Measurements from ENCODE around the gene TSEN2.
A peak's percentile ranks its signal among the peaks of the same experiment; 100 is the strongest.
"Not testable (repeated sequence)": the region's sequence is repeated elsewhere in the genome, so short reads cannot be mapped to it uniquely, and the experiment has no call there.

The TSEN2 gene

DNA sequence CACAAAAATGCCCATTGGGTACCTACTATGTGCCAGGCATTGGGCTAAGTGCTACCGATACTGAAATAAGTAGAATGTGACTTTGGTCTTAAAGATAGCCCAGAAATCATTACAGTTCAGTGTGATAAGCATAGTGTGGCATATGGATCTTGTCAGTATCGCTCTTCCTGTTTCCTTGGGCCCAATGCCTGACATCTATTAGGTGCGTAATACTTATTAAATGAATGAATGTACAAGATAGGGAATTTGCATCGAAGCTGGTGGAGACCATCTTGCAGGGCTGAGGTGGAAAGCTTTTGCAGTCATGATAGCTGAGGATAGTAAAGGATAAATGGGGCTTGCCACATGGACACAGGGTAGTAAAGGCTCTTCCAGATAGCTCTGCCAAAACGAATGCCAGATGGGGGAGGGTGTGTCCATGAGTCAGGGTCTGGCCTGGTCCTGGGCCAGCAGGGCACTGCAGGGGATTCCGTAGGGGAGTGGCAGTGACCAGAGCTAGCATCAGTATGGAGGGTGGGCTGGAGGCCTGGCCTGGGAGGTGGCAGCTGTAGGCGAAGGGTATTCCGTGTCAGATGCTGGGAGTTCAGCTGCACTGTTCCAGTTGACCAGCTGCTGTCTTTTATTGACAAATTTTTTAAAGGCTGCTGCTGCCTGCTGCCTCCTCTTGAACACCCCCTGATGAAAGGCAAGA lies 23.5 kb downstream of the TSEN2 start:
- DNase-seq: no peak

DNA sequence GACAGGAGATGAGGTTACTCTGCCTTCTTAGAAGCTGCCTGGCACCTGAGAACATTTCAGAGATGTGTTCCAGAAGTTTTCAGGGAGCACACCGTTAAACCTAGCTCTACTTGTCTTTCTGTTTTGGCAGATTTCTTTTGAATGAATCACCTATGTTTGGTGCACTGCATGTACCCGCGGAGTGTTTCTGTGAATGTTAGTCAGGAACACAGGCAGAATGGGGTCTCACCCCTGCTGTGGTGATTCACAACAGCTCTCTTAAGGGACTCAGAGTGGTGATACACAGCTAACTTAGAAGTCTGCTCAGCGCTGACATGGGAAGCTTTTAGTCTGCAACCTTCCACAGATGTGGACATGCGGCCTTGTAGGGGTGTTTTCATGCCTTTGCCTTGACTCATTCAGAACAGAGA lies 24.0 kb downstream of the TSEN2 start:
- DNase-seq: no peak

DNA sequence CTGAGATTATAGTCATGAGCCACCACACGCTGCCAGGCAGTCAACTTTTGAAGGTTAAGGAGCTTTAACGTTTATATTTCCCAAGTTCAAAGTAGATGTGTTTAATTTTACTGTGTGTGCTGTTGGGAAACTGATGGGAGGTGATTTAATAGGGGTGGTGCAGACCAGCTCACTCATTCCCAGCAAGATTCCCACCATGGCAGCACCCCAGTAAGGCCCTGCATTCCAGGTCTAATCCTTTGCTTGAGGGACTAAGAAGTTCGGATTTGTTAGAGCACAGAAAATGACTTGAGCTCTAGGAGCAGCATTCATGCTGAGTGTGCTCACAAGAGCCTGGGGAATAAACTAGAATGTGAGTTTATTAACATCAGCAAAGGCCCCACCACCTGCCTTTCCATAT lies 25.2 kb downstream of the TSEN2 start:
- no peak for DNase-seq

DNA sequence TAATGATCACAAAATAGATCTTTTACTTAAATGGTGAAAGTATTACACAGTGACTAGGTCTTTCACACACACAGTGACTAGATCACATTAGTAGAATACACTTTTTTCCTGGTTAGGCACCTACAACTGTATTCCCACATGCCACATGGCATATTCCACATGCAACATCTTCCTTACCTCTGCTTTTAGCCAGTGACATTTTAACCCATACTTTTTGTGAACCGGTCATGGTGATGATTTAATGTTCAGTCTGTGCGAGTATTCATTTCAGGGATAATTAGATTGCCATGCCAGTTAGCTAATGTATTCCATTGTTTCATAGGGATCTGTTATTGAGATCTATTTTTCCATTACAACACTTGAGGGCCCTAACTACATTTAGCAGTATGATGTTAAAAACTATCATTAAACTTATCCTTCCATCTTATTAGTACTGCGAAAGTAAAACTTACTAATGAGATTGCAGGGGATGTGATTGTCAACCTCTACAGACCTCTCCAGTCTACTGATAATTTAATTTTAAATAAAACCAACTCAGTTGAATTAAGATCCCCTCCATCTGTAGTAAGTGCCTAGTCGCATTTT lies 28.3 kb downstream of the TSEN2 start:
- DNase-seq: no peak

DNA sequence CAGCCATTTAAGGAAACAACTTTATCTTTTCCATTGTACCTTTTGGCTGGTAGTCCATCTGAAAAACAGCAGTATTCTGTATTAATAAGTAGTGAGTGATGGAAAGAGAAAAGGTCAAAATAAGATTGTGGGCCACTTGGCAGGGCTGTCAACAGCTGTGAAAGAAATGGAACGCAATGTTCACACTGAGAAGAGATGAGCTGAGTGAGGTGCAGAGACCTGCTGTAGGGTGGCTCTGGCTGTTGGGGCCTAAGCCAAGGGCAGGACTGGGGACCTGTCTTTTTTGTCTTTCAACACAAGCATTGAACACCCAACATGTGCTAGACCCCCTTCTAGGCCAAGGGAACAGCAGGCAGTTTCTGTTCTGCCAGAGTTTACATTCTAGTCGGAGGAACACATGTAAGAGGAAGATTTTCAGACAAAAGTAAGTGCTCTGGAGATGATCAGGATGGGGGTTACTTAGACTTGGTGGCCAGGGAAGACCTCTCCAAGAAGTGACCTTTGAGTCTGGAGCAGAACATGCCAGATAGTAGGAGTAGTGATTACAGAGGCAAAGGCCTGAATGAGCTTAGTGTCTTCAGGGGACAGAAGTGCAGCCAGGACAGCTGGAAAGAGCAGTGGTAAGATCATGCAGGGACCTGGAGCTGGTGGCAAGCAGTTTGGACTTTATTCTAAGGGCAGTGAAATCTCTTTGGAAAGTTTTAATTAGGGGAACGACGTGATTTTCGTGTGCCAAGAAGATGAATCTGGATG lies 29.6 kb downstream of the TSEN2 start:
- DNase-seq: no peak

GRCh38 chr3:12515631-12516030 lies 31.4 kb downstream of the TSEN2 start:
- no peak for DNase-seq

DNA sequence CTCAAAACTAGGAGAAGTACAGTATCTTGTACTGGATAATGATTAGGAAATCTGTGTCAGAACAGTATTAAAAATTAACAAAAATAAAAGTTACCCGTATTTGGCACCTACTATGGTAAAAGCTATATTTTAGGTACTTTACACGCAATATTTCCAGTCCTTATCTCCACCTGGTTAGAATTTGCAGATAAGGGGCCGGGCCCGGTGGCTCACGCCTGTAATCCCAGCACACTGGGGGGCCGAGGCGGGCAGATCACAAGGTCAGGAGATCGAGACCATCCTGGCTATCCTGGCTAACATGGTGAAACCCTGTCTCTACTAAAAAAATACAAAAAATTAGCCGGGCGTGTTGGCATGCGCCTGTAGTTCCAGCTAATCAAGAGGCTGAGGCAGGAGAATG lies 32.6 kb downstream of the TSEN2 start:
- no peak for DNase-seq

DNA sequence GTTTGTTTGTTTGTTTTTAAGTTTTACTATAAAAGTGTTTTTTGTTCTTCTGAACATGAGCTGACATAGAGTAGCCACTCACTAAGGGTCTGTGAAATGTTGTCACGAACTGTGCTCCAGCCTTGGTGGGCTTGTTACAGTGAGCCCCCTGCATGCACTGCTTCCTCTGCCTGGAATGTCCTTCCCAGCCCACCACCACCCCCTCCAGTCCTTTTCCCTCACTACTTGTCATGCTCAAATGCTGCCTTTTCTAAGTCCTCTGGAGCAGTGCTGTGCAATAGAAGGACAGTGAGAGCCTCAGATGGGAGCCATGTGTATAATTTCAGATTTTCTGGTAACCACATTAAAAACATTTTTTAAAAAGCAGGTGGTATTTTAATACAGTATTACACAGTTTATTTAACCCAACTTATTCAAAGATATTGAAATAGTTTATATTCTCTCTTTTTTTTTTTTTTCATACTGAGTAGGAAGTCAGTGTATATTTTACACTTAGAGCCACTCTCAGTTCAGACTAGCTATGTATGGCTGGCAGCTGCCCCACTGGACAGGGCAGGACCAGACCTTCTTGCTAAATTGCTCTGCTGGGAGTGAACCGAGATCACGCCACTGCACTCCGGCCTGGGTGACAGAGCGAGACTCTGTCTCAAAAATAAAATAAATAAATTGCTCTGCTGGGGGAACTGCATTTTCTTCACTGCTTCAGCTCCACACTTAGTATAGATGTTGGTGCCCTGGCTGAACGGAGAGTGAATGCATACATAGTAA lies 34.2 kb downstream of the TSEN2 start:
- no peak for DNase-seq

DNA sequence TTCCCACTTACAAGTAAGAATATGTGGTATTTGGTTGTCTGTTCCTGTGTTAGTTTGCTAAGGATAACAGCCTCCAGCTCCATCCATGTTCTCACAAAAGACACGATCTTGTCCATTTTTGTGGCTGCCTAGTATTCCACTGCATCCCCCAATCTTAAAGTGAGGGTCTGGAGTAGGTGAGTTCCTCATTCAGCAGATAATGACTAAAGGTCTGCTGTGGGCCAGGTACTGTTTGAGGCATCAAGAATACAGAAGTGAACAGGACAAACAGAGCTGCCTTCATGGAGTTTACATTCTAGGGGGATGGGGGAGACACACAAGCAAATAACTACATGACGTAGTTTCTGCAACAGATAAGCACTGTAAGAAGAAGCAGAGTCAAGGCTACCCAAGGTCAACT lies 36.7 kb downstream of the TSEN2 start:
- DNase-seq: no peak

GRCh38 chr3:12522721-12523120 lies 38.4 kb downstream of the TSEN2 start:
- DNase-seq: no peak

- no peak for DNase-seq
Measured at GRCh38 chr3:12527757-12528143, 43.5 kb downstream of the TSEN2 start.

DNA sequence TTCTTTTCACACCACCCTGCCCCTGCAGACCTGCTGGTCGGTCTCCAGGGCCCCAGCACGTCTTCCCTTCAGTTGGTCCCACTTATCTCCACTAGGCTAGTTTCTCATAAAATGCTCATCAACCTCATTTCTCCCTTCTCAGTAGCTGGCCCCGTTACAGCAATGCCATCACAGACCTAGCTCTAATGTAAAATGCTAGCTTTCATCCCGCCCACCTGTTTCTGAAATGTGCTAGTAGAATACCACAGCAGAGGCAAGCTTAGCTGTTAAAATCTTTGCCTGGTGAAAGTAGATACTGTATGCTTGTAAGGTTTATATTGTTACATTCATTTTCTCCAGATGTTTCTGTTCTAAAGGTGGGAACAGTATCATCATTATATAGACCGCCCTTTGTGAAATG lies 47.9 kb downstream of the TSEN2 start:
- DNase-seq: no peak

- DNase-seq: no peak
Measured at GRCh38 chr3:12536423-12536822, 52.1 kb downstream of the TSEN2 start.

DNA sequence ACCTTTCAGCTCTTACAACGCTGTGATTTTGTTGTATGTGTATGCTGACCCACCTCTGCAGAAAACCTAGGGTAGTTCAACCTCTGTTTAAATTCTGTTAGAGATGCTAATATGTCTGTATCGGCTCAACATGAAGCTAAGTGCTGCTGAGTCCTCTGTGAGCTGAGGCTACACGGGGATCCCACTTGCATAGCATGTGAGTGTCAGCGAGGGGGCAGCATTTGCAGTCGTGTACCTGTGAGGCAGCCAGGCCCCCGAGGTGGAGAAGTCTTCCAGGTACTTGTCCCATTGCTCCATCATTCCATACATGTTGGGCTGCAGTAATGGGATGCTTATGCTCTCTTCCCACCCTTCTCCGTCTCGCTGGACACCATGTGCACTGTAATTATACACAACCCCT lies 57.3 kb downstream of the TSEN2 start:
- DNase-seq: no peak

- not testable (repeated sequence) for DNase-seq
Measured at GRCh38 chr3:12543497-12543896, 59.2 kb downstream of the TSEN2 start.

DNA sequence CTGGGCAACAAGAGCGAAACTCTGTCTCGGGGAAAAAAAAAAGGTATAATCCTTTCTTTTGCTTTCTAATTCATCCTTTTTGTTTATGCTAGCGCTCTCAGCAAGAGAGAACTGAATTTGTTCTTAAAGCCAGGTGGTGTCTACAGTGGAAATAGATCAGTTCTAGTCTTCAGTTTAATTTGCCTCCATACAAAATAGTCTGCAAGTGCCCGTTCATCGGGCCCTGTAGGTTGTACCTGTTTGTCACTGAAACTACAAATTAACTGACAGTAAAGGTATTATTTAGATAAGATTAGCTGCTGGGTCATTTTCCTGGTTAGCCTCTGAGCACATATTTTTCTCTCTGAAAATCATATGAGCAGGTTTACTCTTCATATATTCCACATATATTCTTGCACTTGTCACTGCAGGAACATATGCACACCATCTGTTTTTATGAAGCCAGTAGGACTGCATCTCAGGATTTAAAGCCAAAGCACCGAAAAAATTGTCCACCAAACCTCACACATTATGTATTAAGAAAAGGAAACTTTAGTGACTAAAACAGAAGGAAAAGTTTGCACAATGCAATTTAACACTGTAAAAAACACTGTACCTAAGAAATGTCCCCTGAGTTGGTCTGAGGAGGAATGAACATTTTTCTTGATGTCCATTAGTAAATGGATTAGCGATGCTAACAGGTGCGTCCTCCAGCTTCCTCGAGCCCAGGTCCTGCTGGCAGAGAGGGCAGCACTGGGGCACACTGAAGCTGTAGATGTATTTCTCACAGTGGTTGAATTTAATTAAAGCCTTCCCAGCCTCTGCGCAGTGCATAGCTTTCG lies 60.6 kb downstream of the TSEN2 start:
- no peak for DNase-seq

GRCh38 chr3:12545473-12545791 lies 61.2 kb downstream of the TSEN2 start, which contains the start of gene MKRN2OS:
MKRN2OS (minus strand) TSS chr3:12545499; CDS start chr3:12545464, 35 bp downstream.
- no peak for DNase-seq

GRCh38 chr3:12549971-12550760 lies 65.9 kb downstream of the TSEN2 start:
- no peak for DNase-seq

DNA sequence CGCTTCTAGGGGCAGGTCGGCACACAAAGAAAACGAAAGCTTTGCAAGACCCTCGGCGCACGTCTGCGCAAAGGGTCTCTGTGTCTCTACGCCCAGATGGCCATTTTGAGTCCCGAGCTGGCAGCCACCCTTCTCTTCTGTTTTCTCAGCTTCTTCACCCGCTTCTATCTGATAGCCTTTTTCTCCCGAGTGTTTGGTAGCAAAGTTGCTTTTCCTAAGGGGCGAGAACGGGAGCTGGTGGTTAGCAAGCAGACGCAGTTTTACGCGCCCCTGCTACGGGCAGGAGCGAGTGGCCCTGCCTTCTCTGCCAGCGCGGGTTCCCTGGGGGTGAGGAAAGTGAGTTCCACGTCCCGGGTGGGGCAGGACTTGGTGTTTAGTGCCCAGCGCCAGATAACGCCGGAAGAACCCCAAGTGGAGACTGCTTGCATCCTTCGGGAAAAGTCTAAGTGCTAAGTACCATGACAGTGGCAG lies 69.7 kb downstream of the TSEN2 start:
- no peak for DNase-seq

- DNase-seq: no peak
Measured at GRCh38 chr3:12556314-12556689, 72.0 kb downstream of the TSEN2 start.

DNA sequence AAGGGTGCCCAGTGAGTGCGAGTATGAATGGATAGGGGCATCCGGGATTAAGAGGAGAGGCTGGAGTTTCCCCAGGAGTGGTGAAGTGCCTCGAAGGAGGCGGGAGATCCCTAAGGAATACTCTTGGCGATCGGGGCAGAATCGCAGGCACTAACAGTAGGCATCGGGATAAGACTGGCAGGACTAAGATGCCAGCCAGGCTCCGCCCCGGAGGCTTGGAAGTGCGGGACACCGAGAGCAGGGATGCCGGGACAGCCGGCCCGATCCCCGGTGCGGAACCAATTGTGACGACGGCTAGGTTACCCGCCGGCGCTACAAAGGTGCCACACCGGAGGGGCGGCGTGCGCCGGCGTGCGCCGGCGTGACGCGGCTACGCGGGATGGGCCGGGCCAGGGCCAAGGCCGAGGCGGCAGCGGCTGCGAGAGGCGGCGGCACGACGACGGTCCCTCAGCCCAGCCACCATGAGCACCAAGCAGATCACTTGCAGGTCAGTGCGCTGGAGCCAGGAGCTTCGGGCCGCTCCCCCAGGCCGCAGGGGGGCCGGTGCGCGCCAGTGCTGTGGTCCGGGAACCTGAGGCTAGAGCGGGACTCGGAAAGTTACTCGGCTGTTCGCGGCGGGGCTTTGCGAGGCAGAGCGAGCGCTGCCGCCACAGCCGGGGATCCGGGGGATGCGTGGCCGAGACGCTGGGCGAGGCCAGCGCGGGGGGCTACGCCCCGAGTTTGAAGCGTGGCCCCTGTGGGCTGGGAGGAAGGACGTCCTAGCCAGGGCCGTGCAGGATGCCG lies 72.6 kb downstream of the TSEN2 start, which contains the start of gene MKRN2:
TSS of gene MKRN2 (plus strand) at position 398 of the 783 bp plus-strand sequence. CDS start at position 462, 64 bp downstream.
- peak; percentile 81 for DNase-seq
